ENCODE measurements around the gene RELT.

DNA sequence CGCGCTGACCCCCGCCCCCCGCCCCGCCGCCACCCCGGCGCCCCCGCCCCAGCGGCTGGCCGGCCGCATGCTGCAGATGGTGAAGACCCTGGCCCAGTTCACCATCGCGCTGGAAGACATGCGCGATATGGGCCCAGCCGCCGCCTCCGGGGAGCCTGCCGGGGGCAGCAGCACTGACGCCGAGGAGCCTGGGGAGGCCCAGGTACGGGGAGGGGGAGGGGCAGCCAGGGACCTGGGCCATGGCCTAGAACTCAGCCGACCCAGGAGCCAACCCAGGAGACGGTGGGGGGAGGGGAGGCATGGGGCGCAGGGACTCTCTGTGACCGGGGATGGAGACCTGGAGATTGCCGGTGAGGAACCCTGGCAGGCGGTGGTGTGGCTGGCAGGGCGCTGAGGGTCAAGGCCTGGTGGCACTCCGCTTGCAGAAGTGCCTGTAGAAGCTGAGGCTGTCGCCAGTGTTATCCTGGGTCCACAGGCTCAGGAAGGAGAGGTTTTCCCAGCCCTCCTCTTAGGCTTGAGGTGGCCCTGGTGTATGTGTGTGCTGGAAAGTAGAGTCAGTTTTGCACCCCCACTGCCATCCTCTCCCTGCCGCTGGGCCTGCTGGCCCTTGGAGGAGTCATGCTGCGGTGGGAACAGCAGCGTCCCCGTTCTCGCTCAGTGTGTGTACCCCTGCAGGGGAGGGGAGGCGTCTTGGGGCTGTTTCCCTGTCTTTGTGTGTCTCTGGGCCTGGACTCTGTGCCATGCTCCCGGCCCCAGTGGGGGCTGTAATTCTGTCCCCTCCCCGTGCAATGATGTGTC is 32.9 kb upstream of the RELT start:
- TF ChIP-seq, protein P1, sequence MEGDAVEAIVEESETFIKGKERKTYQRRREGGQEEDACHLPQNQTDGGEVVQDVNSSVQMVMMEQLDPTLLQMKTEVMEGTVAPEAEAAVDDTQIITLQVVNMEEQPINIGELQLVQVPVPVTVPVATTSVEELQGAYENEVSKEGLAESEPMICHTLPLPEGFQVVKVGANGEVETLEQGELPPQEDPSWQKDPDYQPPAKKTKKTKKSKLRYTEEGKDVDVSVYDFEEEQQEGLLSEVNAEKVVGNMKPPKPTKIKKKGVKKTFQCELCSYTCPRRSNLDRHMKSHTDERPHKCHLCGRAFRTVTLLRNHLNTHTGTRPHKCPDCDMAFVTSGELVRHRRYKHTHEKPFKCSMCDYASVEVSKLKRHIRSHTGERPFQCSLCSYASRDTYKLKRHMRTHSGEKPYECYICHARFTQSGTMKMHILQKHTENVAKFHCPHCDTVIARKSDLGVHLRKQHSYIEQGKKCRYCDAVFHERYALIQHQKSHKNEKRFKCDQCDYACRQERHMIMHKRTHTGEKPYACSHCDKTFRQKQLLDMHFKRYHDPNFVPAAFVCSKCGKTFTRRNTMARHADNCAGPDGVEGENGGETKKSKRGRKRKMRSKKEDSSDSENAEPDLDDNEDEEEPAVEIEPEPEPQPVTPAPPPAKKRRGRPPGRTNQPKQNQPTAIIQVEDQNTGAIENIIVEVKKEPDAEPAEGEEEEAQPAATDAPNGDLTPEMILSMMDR (IDR thresholded peaks at IDR 0.05; ENCODE audit: low read length): no peak
- TF ChIP-seq EZH2 (optimal IDR thresholded peaks at IDR 0.05; ENCODE audit: low read depth, low read length): no peak
- no peak for TF ChIP-seq EZH2phosphoT487 (IDR thresholded peaks at IDR 0.05; ENCODE audit: low read length)

All from MM.1S (cell line).